Measurements from ENCODE around the gene EVC.
A peak's percentile ranks its signal among the peaks of the same experiment; 100 is the strongest.

EVC gene

DNA sequence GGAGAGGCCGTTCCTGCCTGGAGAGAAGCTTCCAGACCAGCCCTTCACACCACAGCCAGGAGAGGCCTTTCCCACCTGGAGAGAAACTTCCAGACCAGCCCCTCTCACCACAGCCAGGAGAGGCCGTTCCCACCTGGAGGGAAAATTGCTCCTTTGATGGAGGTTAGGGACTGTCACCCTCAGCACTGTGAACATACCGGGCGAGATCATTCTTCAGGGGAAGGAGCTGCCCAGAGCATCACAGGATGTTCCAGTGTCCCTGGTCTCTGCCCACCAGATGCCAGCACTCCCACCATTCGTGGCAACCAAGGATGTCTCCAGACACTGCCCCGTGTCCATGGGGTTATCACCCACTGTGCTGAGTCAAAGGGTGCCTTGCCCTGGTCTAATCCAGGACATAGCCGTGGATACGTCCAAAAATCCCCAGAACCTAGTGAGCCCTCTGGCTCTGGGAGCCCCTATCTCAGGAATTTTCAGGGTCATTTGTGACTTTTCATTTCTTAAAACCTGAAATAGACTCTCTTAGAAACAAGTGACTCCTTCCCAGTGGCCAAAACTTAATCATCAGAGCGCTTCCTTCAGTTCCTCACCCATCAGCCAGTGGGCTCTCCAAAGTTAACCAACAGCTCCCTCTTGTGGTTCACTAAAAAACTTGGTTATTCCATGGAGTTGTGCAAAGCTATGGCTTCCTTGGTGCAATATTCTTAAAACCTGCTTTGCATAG is 101.7 kb downstream of the EVC start:
- TF ChIP-seq ZBTB7A (IDR thresholded peaks at IDR 0.05; ENCODE audit: low read depth): no peak
- peak; percentile 79 for TF ChIP-seq RAD21 (IDR thresholded peaks at IDR 0.05; ENCODE audit: low read depth)

DNA sequence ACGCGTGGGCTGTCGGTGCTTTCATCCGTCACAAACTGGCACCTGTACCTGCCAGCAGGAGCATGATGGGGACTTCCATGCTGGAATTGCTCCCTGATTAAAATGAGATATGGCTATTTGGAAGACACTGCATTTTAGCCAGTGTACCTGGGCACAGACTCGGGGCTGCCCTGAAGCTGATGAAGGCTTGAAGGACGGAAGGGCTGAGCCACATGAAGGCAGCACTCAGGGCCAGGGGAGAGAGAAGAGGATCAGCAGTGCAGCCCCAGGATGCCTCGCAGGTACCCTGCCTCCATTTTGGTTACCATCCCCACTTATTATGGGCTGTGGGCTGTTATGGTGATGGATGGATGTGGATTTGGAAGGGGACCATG is 102.9 kb downstream of the EVC start:
- TF ChIP-seq, protein P1, sequence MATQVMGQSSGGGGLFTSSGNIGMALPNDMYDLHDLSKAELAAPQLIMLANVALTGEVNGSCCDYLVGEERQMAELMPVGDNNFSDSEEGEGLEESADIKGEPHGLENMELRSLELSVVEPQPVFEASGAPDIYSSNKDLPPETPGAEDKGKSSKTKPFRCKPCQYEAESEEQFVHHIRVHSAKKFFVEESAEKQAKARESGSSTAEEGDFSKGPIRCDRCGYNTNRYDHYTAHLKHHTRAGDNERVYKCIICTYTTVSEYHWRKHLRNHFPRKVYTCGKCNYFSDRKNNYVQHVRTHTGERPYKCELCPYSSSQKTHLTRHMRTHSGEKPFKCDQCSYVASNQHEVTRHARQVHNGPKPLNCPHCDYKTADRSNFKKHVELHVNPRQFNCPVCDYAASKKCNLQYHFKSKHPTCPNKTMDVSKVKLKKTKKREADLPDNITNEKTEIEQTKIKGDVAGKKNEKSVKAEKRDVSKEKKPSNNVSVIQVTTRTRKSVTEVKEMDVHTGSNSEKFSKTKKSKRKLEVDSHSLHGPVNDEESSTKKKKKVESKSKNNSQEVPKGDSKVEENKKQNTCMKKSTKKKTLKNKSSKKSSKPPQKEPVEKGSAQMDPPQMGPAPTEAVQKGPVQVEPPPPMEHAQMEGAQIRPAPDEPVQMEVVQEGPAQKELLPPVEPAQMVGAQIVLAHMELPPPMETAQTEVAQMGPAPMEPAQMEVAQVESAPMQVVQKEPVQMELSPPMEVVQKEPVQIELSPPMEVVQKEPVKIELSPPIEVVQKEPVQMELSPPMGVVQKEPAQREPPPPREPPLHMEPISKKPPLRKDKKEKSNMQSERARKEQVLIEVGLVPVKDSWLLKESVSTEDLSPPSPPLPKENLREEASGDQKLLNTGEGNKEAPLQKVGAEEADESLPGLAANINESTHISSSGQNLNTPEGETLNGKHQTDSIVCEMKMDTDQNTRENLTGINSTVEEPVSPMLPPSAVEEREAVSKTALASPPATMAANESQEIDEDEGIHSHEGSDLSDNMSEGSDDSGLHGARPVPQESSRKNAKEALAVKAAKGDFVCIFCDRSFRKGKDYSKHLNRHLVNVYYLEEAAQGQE (IDR thresholded peaks at IDR 0.05; ENCODE audit: low read depth): no peak
- TF ChIP-seq YY1 (IDR thresholded peaks at IDR 0.05; ENCODE audit: low read depth): no peak
- TF ChIP-seq EP300 (IDR thresholded peaks at IDR 0.05; ENCODE audit: borderline replicate concordance): no peak
- TF ChIP-seq, protein P2, sequence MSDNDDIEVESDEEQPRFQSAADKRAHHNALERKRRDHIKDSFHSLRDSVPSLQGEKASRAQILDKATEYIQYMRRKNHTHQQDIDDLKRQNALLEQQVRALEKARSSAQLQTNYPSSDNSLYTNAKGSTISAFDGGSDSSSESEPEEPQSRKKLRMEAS (IDR thresholded peaks at IDR 0.05): no peak
- TF ChIP-seq, protein P3, sequence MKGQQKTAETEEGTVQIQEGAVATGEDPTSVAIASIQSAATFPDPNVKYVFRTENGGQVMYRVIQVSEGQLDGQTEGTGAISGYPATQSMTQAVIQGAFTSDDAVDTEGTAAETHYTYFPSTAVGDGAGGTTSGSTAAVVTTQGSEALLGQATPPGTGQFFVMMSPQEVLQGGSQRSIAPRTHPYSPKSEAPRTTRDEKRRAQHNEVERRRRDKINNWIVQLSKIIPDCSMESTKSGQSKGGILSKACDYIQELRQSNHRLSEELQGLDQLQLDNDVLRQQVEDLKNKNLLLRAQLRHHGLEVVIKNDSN (IDR thresholded peaks at IDR 0.05): no peak
- TF ChIP-seq RAD21 (IDR thresholded peaks at IDR 0.05; ENCODE audit: low read depth): no peak
- no peak for TF ChIP-seq EGR1 (IDR thresholded peaks at IDR 0.05)
- TF ChIP-seq TCF12 (IDR thresholded peaks at IDR 0.05; ENCODE audit: low read depth): no peak
- TF ChIP-seq CREB1 (IDR thresholded peaks at IDR 0.05; ENCODE audit: low read depth): no peak
- no peak for TF ChIP-seq ZBTB7A (IDR thresholded peaks at IDR 0.05; ENCODE audit: low read depth)
- TF ChIP-seq TAF1 (IDR thresholded peaks at IDR 0.05; ENCODE audit: low read depth): no peak
- TF ChIP-seq FOXM1 (IDR thresholded peaks at IDR 0.05; ENCODE audit: borderline replicate concordance, low read depth): no peak
- TF ChIP-seq NFIC (IDR thresholded peaks at IDR 0.05): no peak
- TF ChIP-seq CEBPB (IDR thresholded peaks at IDR 0.05): no peak
- TF ChIP-seq TEAD4 (IDR thresholded peaks at IDR 0.05): no peak

DNA sequence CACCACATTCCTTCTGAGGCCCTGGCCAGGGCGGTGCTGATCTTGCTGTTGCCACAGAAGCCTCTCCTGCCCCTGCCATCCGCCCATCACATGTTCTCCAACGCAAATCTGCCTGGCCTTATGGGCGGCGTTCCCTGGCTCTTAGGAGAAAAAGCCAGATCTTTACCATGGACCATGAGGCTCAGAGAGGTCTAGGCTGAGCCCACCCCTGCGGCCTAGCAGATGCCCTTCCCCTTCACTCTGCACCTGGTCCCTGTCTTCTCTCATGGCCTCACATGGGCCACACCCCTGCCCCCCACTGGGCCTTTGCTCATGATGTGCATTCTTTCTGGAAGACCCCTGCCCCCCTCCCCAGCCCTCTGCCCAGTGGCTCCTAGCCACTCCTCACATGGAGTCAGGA is 103.4 kb downstream of the EVC start:
- TF ChIP-seq TCF12 (IDR thresholded peaks at IDR 0.05; ENCODE audit: low read depth) (no peak), ZBTB7A (IDR thresholded peaks at IDR 0.05; ENCODE audit: low read depth) (no peak), FOXM1 (IDR thresholded peaks at IDR 0.05; ENCODE audit: borderline replicate concordance, low read depth) (no peak), YY1 (IDR thresholded peaks at IDR 0.05; ENCODE audit: low read depth) (no peak), EP300 (IDR thresholded peaks at IDR 0.05; ENCODE audit: borderline replicate concordance) (no peak), CEBPB (IDR thresholded peaks at IDR 0.05) (no peak), EGR1 (IDR thresholded peaks at IDR 0.05) (no peak), RAD21 (IDR thresholded peaks at IDR 0.05; ENCODE audit: low read depth) (no peak)
- TF ChIP-seq, protein P3 (IDR thresholded peaks at IDR 0.05): no peak
- TF ChIP-seq, protein P1 (IDR thresholded peaks at IDR 0.05; ENCODE audit: low read depth): no peak
- TF ChIP-seq, protein P2 (IDR thresholded peaks at IDR 0.05): no peak

DNA sequence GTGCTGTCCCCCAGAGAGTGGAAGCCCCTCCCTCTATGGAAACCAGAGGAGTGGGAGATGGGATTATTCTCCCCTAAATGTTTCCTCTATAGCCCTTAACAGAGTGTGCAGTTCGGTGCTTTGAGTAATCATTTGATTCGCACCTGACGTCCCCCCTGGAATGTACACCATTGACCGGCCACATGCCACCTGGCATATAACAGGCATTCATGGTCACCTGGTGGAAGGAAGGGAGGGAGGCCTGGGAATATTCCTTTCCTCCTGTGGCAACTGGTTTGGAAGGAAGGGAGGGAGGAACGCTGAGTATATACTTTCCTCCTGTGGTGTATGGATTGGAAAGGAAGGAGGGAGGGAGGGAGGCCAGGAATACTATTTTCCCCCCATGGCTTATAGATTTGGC is 104.6 kb downstream of the EVC start:
- TF ChIP-seq EGR1 (IDR thresholded peaks at IDR 0.05): no peak
- TF ChIP-seq NFIC (IDR thresholded peaks at IDR 0.05): no peak
- TF ChIP-seq, protein P3 (IDR thresholded peaks at IDR 0.05): no peak
- no peak for TF ChIP-seq EP300 (IDR thresholded peaks at IDR 0.05; ENCODE audit: borderline replicate concordance)
- TF ChIP-seq TAF1 (IDR thresholded peaks at IDR 0.05; ENCODE audit: low read depth): no peak
- no peak for TF ChIP-seq ZBTB7A (IDR thresholded peaks at IDR 0.05; ENCODE audit: low read depth)
- no peak for TF ChIP-seq FOXM1 (IDR thresholded peaks at IDR 0.05; ENCODE audit: borderline replicate concordance, low read depth)
- TF ChIP-seq TEAD4 (IDR thresholded peaks at IDR 0.05): no peak
- TF ChIP-seq, protein P2 (IDR thresholded peaks at IDR 0.05): no peak
- TF ChIP-seq TCF12 (IDR thresholded peaks at IDR 0.05; ENCODE audit: low read depth): no peak
- TF ChIP-seq CEBPB (IDR thresholded peaks at IDR 0.05): no peak
- TF ChIP-seq, protein P1 (IDR thresholded peaks at IDR 0.05; ENCODE audit: low read depth): no peak
- no peak for TF ChIP-seq CREB1 (IDR thresholded peaks at IDR 0.05; ENCODE audit: low read depth)
- no peak for TF ChIP-seq RAD21 (IDR thresholded peaks at IDR 0.05; ENCODE audit: low read depth)
